HL-60/S4 treated with phorbol 12-myristate 13-acetate at 8.2 ng/mL for 4 days and 3 days (cell line): Measurements from ENCODE around the gene CTBS.
"Not testable (repeated sequence)": the region's sequence is repeated elsewhere in the genome, so short reads cannot be mapped to it uniquely, and the experiment has no call there.

ENCODE experiments used
- in situ Hi-C: fragments of 300-500 bp; cut with MboI; formaldehyde crosslinking; loops from 2 replicates; pipeline ENCODE4 v1.15.0; 2022; ENCODE audit warnings: low sequenced_read_pairs

The CTBS gene

DNA sequence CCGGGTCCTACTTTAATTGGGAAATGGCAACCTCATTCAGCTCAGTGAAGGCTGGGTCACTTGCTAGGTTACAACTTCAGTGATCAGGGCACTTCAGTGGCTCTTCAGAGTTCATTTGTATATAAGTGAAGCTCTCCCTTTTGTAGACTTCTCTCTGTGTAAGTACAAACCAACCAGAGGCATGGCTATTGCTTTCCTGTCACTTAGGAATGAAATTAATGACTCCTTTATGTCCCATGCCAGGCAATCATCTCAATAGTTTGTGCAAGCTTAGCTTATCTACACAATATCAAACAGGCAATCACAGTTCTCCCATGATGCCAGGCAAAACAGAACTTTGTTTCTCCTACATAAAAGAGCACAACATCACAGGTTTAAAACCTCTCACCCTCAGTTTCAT lies 22.8 kb upstream of the CTBS start:
- in situ Hi-C loops: no loop called here

DNA sequence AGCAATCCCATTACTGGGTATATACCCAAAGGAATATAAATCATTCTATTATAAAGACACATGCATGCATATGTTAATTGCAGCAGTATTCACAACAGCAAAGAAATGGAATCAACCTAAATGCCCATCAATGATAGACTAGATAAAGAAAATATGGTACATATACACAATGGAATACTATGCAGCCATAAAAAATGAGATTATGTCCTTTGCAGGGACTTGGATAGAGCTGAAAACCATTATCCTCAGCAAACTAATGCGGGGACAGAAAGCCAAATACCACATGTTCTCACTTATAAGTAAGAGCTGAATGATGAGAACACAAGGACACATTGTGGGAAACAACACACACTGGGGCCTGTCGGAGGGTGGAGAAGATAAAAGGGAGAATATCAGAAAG lies 20.7 kb upstream of the CTBS start:
- in situ Hi-C loops: not testable (repeated sequence)

DNA sequence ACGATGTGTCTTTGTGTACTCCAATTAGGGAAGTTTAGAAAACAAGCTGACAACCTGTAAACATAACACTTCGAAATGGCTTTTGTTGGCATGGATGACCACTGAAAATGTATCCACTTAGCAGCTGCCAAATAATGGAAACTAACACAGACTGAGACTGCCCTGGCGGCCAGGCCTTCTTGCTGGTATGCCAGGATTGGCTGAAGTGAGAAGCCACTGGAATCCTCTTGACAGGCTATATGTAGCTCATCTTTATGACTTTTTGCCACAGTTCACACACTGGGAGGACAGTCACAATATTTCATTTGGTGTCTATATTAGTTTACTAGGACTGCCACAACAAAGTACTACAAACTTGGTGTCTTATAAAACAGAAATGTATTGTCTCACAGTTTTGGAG lies 12.9 kb upstream of the CTBS start:
- in situ Hi-C loops: no loop called here

DNA sequence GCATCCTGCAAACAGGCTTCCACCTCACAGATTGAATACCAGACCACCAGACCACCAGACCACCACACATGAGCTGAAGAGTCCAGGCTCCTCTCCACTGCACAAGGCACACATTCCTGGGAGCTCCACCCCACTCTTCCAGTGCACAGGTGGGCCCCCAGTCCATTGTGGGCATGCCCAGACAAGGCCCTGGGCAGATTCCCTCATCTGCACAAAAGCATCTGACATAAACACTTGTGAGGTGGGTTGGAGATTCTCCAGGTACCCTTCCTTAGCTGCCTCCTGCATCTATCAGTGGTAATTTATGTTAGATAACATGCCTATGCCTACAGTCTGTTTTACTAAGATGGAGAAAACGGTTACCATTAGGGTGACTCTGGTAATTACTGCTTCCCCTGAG lies 11.6 kb upstream of the CTBS start:
- in situ Hi-C loops: no loop called here

DNA sequence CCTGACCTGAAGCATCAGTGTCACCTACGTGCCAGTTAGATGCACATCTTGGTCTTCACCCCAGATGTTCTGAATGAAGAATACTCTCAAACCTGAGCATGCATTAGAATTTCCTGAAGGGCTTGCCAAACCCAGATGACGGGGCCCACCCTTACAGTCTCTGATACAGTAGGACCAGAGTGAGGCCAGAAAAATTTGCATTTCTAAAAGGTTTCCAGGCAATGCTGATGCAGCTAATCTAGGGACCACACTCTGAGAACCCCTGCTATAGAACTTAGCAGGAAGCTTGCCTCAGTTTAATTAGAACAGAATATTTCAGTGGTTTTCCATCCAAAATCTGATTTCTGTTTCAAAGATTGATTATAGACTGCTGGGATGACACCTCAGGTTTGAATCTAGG lies 9.9 kb upstream of the CTBS start:
- in situ Hi-C loops: no loop called here

DNA sequence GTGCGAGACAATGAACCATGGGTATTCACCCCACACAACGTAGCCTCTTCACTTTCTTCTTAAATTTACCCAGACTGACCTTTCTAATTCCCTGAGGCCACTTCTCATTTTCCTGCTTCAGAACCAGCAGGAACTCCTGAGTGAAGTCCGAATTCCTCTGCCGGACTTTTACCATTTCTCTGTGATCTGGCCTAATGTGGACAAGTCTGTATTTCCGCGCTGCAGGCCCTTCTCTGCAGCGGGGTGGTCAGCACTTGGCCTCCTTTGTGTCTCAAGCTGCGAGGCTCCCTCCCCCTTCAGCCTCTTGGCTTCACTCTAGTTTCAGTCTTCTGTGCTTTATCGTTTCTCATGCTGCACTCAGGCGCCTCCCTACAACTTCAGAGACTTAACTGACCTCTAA lies 9.4 kb upstream of the CTBS start:
- in situ Hi-C loops: no loop called here

DNA sequence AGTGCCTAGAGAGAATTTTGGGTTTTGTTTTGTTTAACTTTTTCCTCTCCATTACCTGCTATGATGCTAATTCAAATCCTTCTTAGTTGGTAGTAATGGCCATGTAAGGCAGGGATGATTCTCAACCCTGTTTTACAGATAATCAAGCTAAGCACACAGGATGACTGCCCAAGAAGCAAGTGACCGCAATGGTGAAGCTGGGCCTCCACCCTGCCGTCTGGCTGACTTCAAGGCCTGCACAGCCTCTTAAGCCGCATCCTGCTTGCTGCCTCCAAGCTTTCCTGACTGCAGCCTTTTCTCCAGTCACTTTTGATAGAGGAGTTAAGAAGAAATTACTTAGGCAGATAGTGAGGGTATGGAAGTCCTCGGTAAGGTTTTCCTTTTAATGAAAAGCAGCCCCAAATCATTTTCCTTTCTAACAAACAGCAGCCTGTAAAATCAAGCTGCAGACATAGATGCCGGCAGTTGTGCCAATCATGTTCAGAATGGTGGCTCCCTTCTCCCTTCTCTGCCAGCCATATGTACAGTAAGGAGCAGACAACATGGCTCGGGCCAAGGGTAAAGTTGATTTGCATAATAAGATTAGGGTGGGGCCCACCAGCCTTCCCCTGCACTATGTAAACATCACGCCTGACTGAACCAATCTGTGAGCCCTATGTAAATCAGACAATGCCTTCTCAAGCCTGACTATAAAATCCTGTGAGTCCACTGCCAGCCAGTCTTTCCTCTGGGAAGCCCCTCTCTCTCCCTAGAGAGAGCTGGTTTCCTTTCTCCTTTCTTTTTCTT lies 8.8 kb upstream of the CTBS start:
- in situ Hi-C loops: no loop called here

DNA sequence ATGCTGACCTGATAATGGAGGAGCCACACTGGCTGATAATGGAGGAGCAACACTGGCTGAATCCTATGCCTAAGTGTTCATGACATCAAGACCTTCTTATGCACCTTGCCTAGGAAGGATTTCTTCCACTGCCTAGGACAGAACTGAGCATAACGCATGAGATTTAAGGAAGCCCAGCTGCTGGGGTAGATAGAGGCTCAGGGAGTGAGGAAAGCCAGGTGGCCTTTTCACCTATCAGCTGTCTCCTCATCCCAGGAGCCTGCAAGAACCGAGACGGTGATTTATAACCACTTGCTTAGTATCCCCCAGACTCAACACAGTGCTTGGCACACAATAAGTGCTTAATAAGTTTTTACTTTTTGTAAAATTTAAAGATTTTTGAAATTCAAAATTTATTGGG lies 7.4 kb upstream of the CTBS start:
- in situ Hi-C loops: no loop called here

DNA sequence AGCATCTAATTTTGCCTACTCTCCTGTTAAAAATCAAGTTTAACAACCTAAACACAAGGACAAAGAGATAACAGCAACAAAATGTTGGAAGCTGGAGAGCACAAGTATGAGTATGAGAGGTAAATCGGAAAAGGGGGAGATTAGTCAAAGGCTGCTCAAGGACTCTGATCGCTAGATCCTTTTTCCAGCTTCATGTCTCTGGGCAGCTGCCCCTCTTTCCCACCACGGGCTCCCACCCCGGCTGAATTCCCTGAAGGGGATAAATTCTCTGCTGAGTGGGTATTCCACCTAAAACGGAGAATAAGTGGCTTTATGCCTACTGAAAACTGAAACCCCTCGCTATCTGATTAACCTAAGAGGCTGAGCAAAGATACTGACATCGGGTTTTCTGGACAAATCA lies 696 bp upstream of the CTBS start:
- in situ Hi-C loops: no loop called here

DNA sequence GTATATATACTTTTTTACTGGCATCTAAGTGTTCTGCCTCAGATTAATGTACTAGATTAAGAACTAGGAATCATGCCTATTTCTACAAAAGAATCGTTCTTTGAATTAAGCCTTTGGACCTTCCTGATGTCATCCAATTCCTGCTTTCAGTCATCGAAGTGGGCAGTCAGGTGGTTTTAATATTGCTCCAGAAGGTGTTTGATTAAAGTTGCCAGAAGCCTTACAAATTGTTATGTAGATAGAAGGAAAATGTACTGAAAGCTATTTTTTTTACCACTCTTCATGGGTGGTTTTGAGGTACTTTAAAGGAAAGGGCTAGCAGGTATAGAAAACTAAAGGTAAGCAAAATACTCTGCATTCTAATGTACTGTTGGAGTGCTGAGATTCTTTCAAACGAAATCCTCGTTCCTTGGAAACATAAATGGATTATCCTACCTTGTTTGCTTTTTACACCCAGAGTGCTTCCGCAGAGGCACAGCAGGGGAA lies 716 bp downstream of the CTBS start:
- in situ Hi-C loops: no loop called here

DNA sequence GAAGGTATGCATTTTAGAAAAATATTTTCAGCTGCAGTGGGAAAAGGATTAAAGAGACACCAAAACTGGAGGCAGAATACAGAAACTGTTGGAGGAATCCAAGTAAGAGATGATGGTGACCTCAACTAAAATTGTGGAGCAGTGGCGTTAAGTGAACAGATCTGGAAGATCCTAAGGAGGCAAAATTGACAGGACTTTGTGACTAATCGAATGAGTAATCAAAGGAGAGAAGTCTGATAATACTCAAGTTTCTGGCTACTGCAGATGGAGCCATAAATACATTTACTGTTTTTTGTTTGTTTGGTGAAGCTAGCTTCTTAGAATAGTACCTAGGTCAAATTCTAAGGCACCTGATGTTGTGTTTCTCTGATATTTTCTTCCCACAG lies 3.1 kb downstream of the CTBS start:
- in situ Hi-C loops: no loop called here

DNA sequence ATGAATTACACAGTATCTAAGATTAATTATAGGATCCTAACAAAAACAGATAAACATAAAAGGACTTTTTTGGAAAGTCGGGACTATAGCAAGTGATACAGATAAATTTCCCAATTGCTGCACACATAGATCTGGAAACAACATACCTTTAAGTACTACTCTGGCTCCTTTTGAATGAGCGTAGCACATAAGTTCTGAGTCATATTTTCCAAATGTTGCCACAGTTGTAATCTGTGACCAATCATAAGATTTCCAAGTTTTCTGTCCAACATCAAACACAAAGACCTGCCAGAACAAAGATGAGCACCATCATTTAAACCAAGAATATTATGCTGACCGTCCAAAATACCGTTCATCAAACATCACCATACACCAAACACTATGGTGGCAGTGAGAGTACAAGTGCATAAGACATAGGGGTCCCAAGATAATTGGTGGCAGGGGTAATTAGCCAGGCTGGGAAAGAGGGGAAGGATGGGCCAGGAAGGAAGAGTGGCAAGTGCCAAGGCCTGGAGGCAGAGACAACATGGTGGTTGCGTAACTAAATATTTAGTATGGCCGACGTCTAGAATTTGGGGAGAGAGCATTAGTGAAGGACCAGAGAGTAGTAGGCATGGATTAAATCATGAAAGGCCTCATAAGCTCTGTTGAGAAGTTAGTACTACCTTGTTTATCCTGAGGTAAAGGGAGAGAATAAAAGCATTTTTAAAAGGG lies 3.6 kb downstream of the CTBS start:
- in situ Hi-C loops: no loop called here

DNA sequence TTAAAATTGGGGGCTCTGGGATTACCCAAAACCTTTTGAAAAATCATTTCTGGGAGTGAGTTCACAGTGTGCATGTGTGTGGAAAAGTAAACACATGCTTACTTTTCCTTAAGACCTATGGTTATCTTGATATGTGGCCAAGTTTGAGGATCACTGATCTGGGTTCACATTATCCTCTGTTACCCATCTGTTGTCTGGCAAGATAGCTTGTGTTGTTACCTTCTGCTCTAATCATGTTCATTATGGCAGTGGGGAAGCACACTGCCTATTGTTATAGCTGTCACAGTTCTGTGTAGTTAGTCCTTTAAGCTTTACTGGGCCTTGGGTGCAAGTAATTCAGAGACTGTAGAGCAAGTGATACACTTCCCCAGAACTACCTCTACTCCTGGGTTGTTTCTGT lies 5.0 kb downstream of the CTBS start:
- in situ Hi-C loops: no loop called here

DNA sequence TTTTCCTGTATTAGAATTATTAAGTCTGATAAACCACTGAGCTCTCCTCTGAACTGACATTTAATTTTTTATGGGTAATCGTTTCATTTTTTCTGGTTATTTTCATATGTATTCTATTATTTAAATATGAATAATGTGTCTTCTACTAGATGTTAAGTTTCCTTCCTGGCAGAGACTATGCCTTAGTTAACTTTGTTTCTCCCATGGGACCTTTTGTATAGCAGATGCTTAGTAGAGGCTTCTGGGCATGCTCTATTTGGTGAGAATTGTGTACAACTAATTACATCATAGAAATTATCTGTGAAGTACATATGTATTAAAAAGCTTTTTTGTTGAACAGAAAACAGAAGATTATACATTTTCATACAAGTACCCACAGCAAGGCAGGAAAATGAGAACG lies 23.4 kb downstream of the CTBS start:
- in situ Hi-C loops: no loop called here

DNA sequence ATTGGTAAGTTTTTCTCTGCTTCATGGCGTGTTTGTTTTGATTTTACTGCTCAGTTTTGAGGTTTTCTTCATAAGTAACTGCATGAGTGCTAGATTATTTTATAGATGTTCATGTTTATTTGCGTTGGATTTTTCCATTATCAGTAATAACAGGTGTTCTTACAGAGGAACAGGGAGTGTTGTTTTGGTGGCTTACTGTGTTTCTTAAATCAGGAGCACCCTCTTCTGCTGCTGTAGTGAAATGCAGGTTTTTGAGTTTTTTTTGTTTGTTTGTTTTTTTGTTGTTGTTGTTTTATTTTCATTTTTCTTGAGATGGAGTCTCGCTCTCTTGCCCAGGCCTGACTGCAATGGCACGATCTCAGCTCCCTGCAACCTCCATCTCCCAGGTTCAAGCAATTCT lies 32.6 kb downstream of the CTBS start:
- in situ Hi-C loops: no loop called here

DNA sequence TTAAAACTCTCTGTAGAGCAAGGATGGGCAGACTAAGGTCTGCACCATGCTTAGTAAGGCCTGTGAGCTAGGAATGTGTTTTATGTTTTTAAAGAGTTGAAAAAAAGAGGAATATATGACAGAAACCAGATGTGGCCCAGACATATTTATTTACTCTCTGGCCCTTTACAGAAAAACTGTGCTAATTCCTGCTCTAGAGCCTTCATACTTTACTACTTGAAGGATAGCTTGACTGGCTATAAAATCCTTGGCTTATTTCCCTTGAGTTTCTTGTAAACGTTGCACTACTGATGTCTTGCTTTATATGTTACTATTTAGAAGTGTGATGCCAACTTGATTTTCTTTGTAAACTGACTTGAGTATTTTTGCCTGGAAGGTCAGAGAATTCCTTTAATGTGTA lies 33.5 kb downstream of the CTBS start:
- in situ Hi-C loops: no loop called here

DNA sequence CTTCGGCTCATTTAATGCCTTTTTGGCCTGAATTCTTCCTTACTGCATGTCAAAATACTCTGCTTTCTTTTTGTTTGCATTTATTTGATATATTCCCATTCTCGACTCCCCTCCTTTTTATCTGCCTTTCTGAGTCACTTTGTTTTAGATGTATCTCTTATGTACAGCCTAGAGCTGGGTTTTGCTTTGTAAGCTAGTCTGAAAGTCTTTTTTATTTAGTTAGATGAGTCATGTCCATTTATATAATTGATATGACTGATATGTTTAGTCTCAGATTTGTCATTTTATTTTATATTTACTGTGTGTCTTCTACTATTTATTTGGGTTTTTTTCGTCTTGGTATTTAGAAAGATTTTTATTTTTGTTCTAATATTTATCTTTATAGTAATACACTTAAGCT lies 34.3 kb downstream of the CTBS start:
- in situ Hi-C loops: no loop called here

DNA sequence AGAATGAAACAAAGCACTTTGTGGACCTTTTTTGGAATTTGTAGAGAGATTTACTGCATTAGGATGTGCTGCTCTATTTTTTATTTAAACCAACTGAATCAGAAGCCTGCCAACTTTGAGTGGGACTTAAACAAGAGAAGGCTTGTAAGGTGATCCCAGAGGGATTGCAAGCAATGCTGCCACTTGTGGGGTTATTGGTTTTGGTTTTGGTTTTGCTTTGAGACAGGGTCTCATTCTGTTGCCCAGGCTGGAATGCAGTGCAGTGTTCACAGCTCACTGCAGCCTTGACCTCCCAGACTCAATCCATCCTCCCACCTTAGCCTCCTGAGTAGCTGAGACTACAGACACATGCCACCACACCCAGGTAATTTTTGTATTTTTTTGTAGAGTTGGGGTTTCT lies 35.6 kb downstream of the CTBS start:
- in situ Hi-C loops: no loop called here

DNA sequence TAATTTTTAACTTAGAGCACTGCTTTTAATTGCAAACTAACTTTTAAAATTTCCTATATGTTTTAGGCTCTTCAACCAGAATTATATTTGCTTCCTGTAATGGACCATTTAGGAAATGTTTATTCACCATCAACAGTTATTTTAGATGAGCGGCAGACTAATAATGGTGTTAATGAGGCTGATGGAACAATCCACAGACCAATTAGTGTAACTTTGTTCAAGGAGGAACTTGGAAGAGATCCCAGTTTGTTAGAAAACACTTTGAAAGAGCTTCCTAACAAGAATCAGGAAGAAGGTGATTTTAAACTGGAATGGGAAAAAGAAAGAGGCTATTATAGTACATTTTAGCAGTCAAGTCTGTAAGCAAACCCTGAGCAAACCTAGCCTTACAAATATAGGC lies 48.5 kb downstream of the CTBS start:
- in situ Hi-C loops: no loop called here

DNA sequence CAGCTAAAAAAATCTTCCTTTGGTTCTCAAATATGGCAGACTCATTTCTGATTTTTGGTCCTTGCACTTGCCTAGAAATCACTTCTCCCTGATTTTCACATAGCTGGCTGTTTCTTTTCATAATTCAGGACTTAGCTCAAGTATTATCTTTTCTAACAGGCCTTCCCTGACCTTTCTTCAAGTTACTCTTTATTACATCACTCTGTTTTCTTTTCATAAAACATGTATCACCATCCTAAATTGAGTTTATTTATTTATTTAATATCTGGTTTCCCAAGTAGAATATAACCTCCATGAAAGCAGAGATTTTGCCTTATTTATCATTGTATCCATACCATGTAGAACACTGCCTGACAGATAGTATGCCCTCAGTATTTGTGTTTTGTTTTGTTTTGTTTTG lies 49.6 kb downstream of the CTBS start:
- in situ Hi-C loops: no loop called here

DNA sequence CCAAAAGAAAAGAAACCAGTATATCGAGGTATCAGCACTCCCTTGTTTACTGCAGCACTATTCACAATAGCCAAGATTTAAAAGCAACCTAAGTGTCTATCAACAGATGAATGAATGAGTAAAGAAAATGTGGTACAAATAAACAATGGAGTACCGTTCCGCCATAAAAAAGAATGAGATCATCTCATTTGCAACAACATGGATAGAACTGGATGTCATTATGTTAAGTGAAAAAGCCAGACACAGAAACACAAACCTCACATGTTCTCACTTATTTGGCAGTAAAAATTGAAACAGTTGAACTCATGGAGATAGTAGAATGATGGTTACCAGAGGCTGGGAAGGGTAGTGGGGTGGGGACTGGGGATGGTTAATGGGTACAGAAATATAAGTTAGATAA lies 63.6 kb downstream of the CTBS start:
- in situ Hi-C loops: no loop called here

DNA sequence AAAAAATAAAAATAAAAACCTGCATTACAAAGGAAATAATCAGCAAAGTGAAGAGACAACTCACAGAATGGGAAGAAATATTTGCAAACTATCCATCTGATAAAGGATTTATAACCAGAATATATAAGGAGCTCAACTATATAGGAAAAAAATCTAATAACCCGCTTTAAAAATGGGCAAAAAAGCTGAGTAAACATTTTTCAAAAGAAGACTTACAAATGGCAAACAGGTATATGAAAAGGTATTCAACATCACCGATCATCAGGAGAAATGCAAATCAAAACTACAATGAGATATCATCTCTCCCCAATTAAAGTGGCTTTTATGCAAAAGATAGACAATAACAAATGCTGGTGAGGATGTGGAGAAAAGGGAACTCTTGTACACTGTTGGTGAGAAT lies 64.1 kb downstream of the CTBS start:
- in situ Hi-C loops: no loop called here

DNA sequence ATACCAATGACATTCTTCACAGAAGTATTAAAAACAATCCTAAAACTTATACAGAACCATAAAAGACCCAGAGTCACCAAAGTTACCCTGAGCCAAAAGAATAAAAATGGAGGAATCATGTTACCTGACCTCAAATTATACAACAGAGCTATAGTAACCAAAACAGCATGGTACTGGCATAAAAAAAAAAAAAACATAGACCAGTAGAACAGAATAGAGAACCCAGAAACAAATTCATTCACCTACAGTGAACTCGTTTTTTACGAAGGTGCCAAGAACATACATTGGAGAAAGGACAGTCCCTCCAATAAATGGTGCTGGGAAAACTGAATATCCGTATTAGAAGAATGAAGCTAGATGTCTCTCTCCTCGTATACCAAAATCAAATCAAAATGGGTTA lies 65.2 kb downstream of the CTBS start:
- in situ Hi-C loops: no loop called here
